GM12878 (cell line): ENCODE data around the gene FLNC. TPM values are rescaled to one million over a fixed set of nuclear protein-coding genes. Genes with fewer than 3 reads are reported as not detected.

ENCODE experiments used
- BCL11A ChIP-seq: IDR thresholded peaks from 2 replicates; pipeline ENCODE4 v1.6.1; 2011; ENCODE audit warnings: low read depth, low read length
- BMI1 ChIP-seq: fragments of 450-650 bp; IDR thresholded peaks from 2 replicates; pipeline ENCODE4 v1.6.1; 2016; ENCODE audit warnings: mild to moderate bottlenecking, moderate library complexity, borderline replicate concordance
- CHD4 ChIP-seq: fragments of 200-600 bp; sonication (generic); IDR thresholded peaks from 2 replicates; pipeline ENCODE4 v1.6.1; 2016; ENCODE audit warnings: mild to moderate bottlenecking
- EGR1 ChIP-seq, 2 experiments: IDR thresholded peaks; 1 replicate in 1 of 2; 2 replicates in 1 of 2; pipeline ENCODE4 v1.6.1; 2011 to 2012; ENCODE audit warnings: low read depth in 2 of 2, low read length in 2 of 2, borderline replicate concordance in 1 of 2, mild to moderate bottlenecking in 1 of 2, moderate library complexity in 1 of 2
- MYC ChIP-seq: IDR thresholded peaks from 2 replicates; pipeline ENCODE4 v1.6.1; 2011; ENCODE audit warnings: mild to moderate bottlenecking, low read length, moderate library complexity, inconsistent platforms; ENCODE audit not compliant: insufficient read depth, insufficient replicate concordance, insufficient read length, severe bottlenecking
- NFIC ChIP-seq: IDR thresholded peaks from 2 replicates; pipeline ENCODE4 v1.6.1; 2012; ENCODE audit warnings: low read depth, mild to moderate bottlenecking, inconsistent platforms, low read length, moderate library complexity
- NR2F1 ChIP-seq: fragments of 450-650 bp; conservative IDR thresholded peaks from 2 replicates; pipeline ENCODE4 v1.6.1; 2017; ENCODE audit warnings: mild to moderate bottlenecking
- POLR2AphosphoS2 ChIP-seq: IDR thresholded peaks from 2 replicates; pipeline ENCODE4 v1.6.1; 2011; ENCODE audit warnings: low read depth, mild to moderate bottlenecking, low read length, improper control_type of control experiment, moderate library complexity
- RBBP5 ChIP-seq: fragments of 200-600 bp; sonication (generic); conservative IDR thresholded peaks from 2 replicates; pipeline ENCODE4 v1.6.1; 2016
- SIN3A ChIP-seq: IDR thresholded peaks from 2 replicates; pipeline ENCODE4 v1.6.1; 2012; ENCODE audit warnings: low read depth, low read length, improper control_type of control experiment
- TARDBP ChIP-seq: IDR thresholded peaks from 2 replicates; pipeline ENCODE4 v1.6.1; 2016; ENCODE audit warnings: borderline replicate concordance
- ZNF622 ChIP-seq: fragments of 450-650 bp; IDR thresholded peaks from 2 replicates; pipeline ENCODE4 v1.6.1; 2017; ENCODE audit warnings: mild to moderate bottlenecking, inconsistent platforms
- ZZZ3 ChIP-seq: IDR thresholded peaks from 2 replicates; pipeline ENCODE4 v1.6.1; 2011; ENCODE audit warnings: low read depth; ENCODE audit not compliant: control insufficient read depth, insufficient read length
- polyA plus RNA-seq, 11 experiments: library from polyadenylated mRNA; depleted of rRNA in 4 of 11; unstranded in 6 of 11; stranded (reverse) in 5 of 11; fragments of >200 nt; fragmentation: Nextera tagmentation in 4 of 11; fragmentation: Illumina TruSeq in 1 of 11; extraction: Ambion mirVana in 4 of 11; extraction: Trizol in 1 of 11; gene quantifications; 1 replicate in 1 of 11; 2 replicates in 10 of 11; pipeline versions ENCODE4 v1.2.1 to v1.2.3, GENCODE V29; 2011 to 2016; ENCODE audit warnings: inconsistent platforms in 2 of 11, missing spikeins in 2 of 11, low read depth in 1 of 11
- total RNA-seq, 4 experiments: library from RNA; depleted of rRNA in 3 of 4; stranded (reverse); fragments of >200 nt in 3 of 4; fragmentation: Illumina TruSeq in 1 of 4; extraction: Trizol in 1 of 4; gene quantifications; 2 replicates each; pipeline versions ENCODE4 v1.2.1 to v1.2.3, GENCODE V29; 2013 to 2021
- TF ChIP-seq, protein P1 (sequence below), 3 experiments: IDR thresholded peaks in 2 of 3; conservative IDR thresholded peaks in 1 of 3; 2 replicates each; pipeline ENCODE4 v1.5.1; 2011; ENCODE audit warnings: low read depth in 3 of 3, low read length in 3 of 3, mild to moderate bottlenecking in 3 of 3, control low read depth in 2 of 3, moderate library complexity in 2 of 3, inconsistent platforms in 1 of 3, mixed read lengths in 1 of 3; ENCODE audit not compliant: control insufficient read depth in 2 of 3, insufficient read depth in 1 of 3; ENCODE audit errors: extremely low read depth in 1 of 3
- TF ChIP-seq, protein P2 (sequence below): fragments of 450-650 bp; formaldehyde crosslinking; IDR thresholded peaks from 2 replicates; pipeline ENCODE4 v1.4.0; 2020; ENCODE audit warnings: mild to moderate bottlenecking, moderate library complexity
- TF ChIP-seq, protein P3 (sequence below): fragments of 450-650 bp; formaldehyde crosslinking; IDR thresholded peaks from 2 replicates; pipeline ENCODE4 v1.4.0; 2022; ENCODE audit warnings: mild to moderate bottlenecking, moderate library complexity
- TF ChIP-seq, protein P4 (sequence below): fragments of 450-650 bp; IDR thresholded peaks from 2 replicates; pipeline ENCODE4 v1.6.1; 2017; ENCODE audit warnings: low read depth, mild to moderate bottlenecking, moderate library complexity

Gene FLNC
- total and polyA plus RNA-seq, 10 of the 15 experiments (the other 5 are each of a cell fraction or from before 2014, with no cell fraction given), result 0.01 to 0.21 (median 0.06) TPM; not detected in 3

DNA sequence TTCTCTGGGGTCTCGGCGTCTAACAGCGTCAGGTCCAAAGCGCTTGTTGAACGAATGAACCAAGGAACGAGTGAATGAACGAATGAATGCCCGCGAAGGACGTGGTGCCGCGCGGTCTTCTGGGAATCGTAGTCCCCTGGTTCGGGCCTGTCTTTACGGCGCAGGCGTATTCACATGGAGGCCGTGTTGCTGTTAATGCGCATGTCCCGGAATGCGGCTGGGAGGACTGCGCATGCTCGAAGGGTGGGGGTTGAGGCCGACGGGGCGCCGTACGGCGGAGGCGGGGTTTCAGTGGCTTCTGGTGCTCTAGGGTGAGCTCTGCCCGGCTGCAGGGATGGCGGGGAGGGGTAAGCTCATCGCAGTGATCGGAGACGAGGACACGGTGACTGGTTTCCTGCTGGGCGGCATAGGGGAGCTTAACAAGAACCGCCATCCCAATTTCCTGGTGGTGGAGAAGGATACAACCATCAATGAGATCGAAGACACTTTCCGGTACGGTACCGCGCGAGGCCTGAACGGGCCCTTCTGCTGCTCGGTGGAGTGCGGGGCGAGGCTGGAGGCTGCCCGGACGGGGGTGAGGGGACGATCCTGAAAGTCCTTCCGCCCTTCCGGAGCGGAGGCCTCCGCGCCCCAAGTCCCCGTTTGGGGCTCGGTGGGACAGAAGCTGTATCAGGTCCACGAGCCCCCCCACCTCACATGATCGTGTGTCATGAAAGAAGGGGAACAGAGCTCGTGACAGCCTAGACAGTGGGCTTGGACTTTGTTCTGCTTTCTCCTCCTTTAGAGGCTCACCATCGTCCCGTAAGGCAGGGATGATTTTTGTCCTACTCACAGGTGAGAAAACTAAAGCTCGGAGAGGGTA lies 32.6 kb downstream of the FLNC start, which contains the start of gene ATP6V1F (continued):
- TF ChIP-seq SIN3A (no peak), EGR1 (IDR thresholded peaks at IDR 0.05; ENCODE audit: borderline replicate concordance in 1 of 2, low read depth in 2 of 2, low read length in 2 of 2) (peak in 1 of 2 experiments; percentile 65; a peak in 1 of 3 replicates), NR2F1 (no peak; the same call in 1 of the 2 replicates), CHD4 (no peak), NFIC (no peak), TARDBP (no peak), BMI1 (no peak), POLR2AphosphoS2 (no peak), BCL11A (no peak), ZZZ3 (no peak), ZNF622 (no peak), MYC (no peak), RBBP5 (no peak)
- TF ChIP-seq, protein P1, sequence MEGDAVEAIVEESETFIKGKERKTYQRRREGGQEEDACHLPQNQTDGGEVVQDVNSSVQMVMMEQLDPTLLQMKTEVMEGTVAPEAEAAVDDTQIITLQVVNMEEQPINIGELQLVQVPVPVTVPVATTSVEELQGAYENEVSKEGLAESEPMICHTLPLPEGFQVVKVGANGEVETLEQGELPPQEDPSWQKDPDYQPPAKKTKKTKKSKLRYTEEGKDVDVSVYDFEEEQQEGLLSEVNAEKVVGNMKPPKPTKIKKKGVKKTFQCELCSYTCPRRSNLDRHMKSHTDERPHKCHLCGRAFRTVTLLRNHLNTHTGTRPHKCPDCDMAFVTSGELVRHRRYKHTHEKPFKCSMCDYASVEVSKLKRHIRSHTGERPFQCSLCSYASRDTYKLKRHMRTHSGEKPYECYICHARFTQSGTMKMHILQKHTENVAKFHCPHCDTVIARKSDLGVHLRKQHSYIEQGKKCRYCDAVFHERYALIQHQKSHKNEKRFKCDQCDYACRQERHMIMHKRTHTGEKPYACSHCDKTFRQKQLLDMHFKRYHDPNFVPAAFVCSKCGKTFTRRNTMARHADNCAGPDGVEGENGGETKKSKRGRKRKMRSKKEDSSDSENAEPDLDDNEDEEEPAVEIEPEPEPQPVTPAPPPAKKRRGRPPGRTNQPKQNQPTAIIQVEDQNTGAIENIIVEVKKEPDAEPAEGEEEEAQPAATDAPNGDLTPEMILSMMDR (IDR thresholded peaks at IDR 0.05 in 2 of 3, conservative IDR thresholded peaks at IDR 0.05 in 1 of 3; ENCODE audit: control insufficient read depth in 2 of 3, extremely low read depth in 1 of 3, insufficient read depth in 1 of 3, low read depth in 3 of 3, low read length in 3 of 3), result no peak
- TF ChIP-seq, protein P2, sequence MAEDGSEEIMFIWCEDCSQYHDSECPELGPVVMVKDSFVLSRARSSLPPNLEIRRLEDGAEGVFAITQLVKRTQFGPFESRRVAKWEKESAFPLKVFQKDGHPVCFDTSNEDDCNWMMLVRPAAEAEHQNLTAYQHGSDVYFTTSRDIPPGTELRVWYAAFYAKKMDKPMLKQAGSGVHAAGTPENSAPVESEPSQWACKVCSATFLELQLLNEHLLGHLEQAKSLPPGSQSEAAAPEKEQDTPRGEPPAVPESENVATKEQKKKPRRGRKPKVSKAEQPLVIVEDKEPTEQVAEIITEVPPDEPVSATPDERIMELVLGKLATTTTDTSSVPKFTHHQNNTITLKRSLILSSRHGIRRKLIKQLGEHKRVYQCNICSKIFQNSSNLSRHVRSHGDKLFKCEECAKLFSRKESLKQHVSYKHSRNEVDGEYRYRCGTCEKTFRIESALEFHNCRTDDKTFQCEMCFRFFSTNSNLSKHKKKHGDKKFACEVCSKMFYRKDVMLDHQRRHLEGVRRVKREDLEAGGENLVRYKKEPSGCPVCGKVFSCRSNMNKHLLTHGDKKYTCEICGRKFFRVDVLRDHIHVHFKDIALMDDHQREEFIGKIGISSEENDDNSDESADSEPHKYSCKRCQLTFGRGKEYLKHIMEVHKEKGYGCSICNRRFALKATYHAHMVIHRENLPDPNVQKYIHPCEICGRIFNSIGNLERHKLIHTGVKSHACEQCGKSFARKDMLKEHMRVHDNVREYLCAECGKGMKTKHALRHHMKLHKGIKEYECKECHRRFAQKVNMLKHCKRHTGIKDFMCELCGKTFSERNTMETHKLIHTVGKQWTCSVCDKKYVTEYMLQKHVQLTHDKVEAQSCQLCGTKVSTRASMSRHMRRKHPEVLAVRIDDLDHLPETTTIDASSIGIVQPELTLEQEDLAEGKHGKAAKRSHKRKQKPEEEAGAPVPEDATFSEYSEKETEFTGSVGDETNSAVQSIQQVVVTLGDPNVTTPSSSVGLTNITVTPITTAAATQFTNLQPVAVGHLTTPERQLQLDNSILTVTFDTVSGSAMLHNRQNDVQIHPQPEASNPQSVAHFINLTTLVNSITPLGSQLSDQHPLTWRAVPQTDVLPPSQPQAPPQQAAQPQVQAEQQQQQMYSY (CRISPR knock-in tag), result no peak
- TF ChIP-seq, protein P3, sequence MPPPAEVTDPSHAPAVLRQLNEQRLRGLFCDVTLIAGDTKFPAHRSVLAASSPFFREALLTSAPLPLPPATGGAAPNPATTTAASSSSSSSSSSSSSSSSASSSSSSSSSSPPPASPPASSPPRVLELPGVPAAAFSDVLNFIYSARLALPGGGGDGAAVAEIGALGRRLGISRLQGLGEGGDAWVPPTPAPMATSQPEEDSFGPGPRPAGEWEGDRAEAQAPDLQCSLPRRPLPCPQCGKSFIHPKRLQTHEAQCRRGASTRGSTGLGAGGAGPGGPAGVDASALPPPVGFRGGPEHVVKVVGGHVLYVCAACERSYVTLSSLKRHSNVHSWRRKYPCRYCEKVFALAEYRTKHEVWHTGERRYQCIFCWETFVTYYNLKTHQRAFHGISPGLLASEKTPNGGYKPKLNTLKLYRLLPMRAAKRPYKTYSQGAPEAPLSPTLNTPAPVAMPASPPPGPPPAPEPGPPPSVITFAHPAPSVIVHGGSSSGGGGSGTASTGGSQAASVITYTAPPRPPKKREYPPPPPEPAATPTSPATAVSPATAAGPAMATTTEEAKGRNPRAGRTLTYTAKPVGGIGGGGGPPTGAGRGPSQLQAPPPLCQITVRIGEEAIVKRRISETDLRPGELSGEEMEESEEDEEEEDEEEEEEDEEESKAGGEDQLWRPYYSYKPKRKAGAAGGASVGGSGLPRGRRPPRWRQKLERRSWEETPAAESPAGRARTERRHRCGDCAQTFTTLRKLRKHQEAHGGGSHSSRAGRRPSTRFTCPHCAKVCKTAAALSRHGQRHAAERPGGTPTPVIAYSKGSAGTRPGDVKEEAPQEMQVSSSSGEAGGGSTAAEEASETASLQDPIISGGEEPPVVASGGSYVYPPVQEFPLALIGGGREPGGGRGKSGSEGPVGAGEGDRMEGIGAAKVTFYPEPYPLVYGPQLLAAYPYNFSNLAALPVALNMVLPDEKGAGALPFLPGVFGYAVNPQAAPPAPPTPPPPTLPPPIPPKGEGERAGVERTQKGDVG (CRISPR knock-in tag), result no peak
- TF ChIP-seq, protein P4, sequence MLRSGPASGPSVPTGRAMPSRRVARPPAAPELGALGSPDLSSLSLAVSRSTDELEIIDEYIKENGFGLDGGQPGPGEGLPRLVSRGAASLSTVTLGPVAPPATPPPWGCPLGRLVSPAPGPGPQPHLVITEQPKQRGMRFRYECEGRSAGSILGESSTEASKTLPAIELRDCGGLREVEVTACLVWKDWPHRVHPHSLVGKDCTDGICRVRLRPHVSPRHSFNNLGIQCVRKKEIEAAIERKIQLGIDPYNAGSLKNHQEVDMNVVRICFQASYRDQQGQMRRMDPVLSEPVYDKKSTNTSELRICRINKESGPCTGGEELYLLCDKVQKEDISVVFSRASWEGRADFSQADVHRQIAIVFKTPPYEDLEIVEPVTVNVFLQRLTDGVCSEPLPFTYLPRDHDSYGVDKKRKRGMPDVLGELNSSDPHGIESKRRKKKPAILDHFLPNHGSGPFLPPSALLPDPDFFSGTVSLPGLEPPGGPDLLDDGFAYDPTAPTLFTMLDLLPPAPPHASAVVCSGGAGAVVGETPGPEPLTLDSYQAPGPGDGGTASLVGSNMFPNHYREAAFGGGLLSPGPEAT, result no peak
